Testis (tissue), 3 donors: ENCODE results near the gene FAM78A. TPM values are rescaled to one million over a fixed set of nuclear protein-coding genes. Genes with fewer than 3 reads are reported as not detected.

Source experiments
- DNase-seq: peaks from one replicate; pipeline ENCODE4 v3.0.0-alpha.2; 2019
- H3K27ac ChIP-seq, 2 donors: fragments of 200-600 bp; sonication (generic); one replicate each; pipeline ENCODE4 v1.5.1; 2019
- H3K27me3 ChIP-seq: fragments of 200-600 bp; sonication (generic); one replicate; pipeline ENCODE4 v1.5.1; 2019
- H3K36me3 ChIP-seq: fragments of 200-600 bp; sonication (generic); one replicate; pipeline ENCODE4 v1.5.1; 2017; ENCODE audit warnings: low read depth; ENCODE audit errors: missing control alignments
- H3K4me1 ChIP-seq: fragments of 200-600 bp; sonication (generic); one replicate; pipeline ENCODE4 v1.5.1; 2019
- H3K4me3 ChIP-seq, 2 donors: fragments of 200-600 bp; sonication (generic); one replicate each; pipeline ENCODE4 v1.5.1; 2017 to 2019
- H3K9me3 ChIP-seq: fragments of 200-600 bp; sonication (generic); one replicate; pipeline ENCODE4 v1.5.1; 2017
- CTCF ChIP-seq, 3 experiments: fragments of 450-650 bp in 2 of 3; fragments of 200-600 bp in 1 of 3; sonication (generic) in 1 of 3; IDR thresholded peaks; one replicate each; pipeline ENCODE4 v1.5.1; 2016 to 2019; ENCODE audit warnings: antibody characterized with exemption in 3 of 3, mild to moderate bottlenecking in 2 of 3, moderate library complexity in 1 of 3
- POLR2A ChIP-seq: fragments of 450-650 bp; IDR thresholded peaks from one replicate; pipeline ENCODE4 v1.6.1; 2017; ENCODE audit warnings: antibody characterized with exemption, mild to moderate bottlenecking, moderate library complexity
- WGBS, 2 donors: methylation state at CpG; one replicate each; pipeline ENCODE4 v1.1.5; 2018; 5-methylcytosine and 5-hydroxymethylcytosine counted together
- intact Hi-C: fragments of 100-400 bp; cut with DNase I; formaldehyde crosslinking; loops from one replicate; pipeline ENCODE4 v1.15.1; 2023; ENCODE audit warnings: low total_unique reads
- polyA plus RNA-seq: library from polyadenylated mRNA; stranded (reverse); fragments of 350-450 nt; fragmentation: Illumina TruSeq; extraction: RNeasy Lipid Tissue Mini Kit (QIAGEN cat#74804); gene quantifications from one replicate; pipeline ENCODE4 v1.2.3, GENCODE V29; 2014; ENCODE audit warnings: low read depth, low replicate concordance; ENCODE audit not compliant: insufficient read depth
- total RNA-seq, 2 donors: library from RNA; depleted of rRNA; stranded (reverse); fragments of >200 nt; gene quantifications; one replicate each; pipeline ENCODE4 v1.2.3, GENCODE V29; 2016

The FAM78A gene
- total and polyA plus RNA-seq, 3 donors from 2014 or later, result 29.7 to 48.0 (median 30.8) TPM

GRCh38 chr9:131281119-131281965, 5.0 kb upstream of the FAM78A start:
- H3K27ac ChIP-seq, result no peak overlapping the region
- no peaks in the 10 kb centered on the region for H3K9me3 ChIP-seq
- intact Hi-C loops, result no loop called here
- H3K4me3 ChIP-seq, result no peak overlapping the region
- no peaks in the 10 kb centered on the region for H3K27me3 ChIP-seq
- no peak for DNase-seq
- 85 to 88% methylated on average over 13 to 17 of the region's 17 CpGs for WGBS, 2 donors
- no peaks in the 10 kb centered on the region for H3K36me3 ChIP-seq
- no peak for TF ChIP-seq POLR2A
- H3K4me1 ChIP-seq, result peaks cover 9% of the 10 kb centered on the region

DNA sequence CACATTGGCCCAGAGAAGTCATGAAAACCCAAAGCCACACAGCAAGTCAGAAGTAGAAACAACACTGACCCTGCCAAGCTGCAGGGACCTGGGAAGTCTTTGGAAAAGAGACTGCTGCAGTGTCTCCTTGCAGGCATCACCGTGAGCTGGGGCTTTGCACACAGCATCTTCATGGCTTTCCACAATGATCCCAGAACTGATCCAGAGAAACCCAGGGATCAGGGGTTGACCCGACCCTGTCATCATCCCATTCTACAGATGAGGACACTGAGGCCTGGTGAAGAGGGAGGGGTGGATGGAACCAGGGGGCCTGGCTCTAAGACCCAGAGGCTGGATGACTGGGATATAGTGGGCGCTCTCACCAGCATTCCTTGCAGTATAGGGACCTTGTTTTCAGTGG, 4.3 kb upstream of the FAM78A start:
- H3K4me3 ChIP-seq, result no peak overlapping the region
- TF ChIP-seq CTCF (IDR thresholded peaks at IDR 0.05) (no peak), POLR2A (no peak)
- H3K27ac ChIP-seq, result no peak overlapping the region
- DNase-seq, result no peak
- WGBS, 2 donors, result 91 to 100% methylated on average over 1 to 3 of the region's 3 CpGs
- intact Hi-C loops, result no loop called here
- H3K4me1 ChIP-seq, result peaks cover 9% of the 10 kb centered on the region
- H3K9me3 ChIP-seq, result no peaks in the 10 kb centered on the region
- no peaks in the 10 kb centered on the region for H3K36me3 ChIP-seq
- H3K27me3 ChIP-seq, result no peaks in the 10 kb centered on the region

DNA sequence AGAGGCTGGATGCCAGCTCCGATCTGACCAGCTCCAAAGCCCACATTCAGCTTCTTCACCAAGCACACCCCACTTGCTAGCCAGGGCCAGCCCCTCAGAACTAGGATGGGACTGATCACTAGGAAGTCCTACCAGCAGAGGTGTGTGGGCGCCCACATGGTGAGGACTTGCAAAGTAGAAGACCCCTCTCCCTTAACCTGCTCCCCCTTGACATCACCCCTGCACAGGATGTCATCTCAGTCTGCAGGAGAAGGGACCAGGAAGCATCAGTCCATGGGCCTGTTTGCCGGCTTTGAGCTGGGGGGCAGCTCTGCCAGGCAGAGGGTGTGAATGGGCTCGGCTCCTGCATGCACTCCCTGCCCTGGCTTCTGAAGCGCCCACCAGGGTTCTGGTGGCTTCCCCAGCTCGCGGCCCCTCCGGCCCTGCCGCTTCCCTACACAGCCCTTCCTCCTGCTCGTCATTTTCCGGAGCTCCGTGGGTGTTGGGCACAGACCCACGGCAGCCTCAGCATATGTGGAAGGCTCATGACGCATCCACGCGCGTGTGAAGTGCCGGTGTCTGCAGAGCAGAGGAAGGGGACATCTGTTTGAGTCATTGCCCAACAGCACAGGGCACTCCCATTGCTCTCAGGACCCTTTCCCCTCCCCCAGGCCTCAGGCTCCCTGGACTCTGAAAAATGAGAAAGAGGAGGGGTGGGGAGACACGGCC, 3.7 kb upstream of the FAM78A start:
- peaks cover 9% of the 10 kb centered on the region for H3K4me1 ChIP-seq
- H3K27me3 ChIP-seq, result no peaks in the 10 kb centered on the region
- no peaks in the 10 kb centered on the region for H3K9me3 ChIP-seq
- H3K4me3 ChIP-seq, result no peak overlapping the region
- intact Hi-C loops, result no loop called here
- no peak overlapping the region for H3K27ac ChIP-seq
- H3K36me3 ChIP-seq, result no peaks in the 10 kb centered on the region
- TF ChIP-seq POLR2A, result no peak
- TF ChIP-seq CTCF (IDR thresholded peaks at IDR 0.05), result no peak
- 83 to 84% methylated on average over 13 to 19 of the region's 19 CpGs for WGBS, 2 donors
- no peak for DNase-seq

- no peak for DNase-seq
- H3K9me3 ChIP-seq, result no peaks in the 10 kb centered on the region
- no peaks in the 10 kb centered on the region for H3K36me3 ChIP-seq
- H3K4me3 ChIP-seq, result no peak overlapping the region
- H3K27me3 ChIP-seq, result no peaks in the 10 kb centered on the region
- 78 to 80% methylated on average over 11 of the region's 11 CpGs for WGBS, 2 donors
- H3K4me1 ChIP-seq, result peaks cover 9% of the 10 kb centered on the region
- intact Hi-C loops, result no loop called here
- no peak for TF ChIP-seq POLR2A
- TF ChIP-seq CTCF (IDR thresholded peaks at IDR 0.05), result no peak
- H3K27ac ChIP-seq, result no peak overlapping the region
Measured at GRCh38 chr9:131279196-131279862, 3.0 kb upstream of the FAM78A start.

- WGBS, 2 donors, result 60 to 70% methylated on average over 2 to 10 of the region's 10 CpGs
- TF ChIP-seq CTCF (IDR thresholded peaks at IDR 0.05) (no peak), POLR2A (no peak)
- no peak overlapping the region for H3K27ac ChIP-seq
- H3K4me3 ChIP-seq, result no peak overlapping the region
- no peaks in the 10 kb centered on the region for H3K36me3 ChIP-seq
- intact Hi-C loops, result no loop called here
- no peaks in the 10 kb centered on the region for H3K27me3 ChIP-seq
- no peak for DNase-seq
- no peaks in the 10 kb centered on the region for H3K9me3 ChIP-seq
- H3K4me1 ChIP-seq, result peaks cover 11% of the 10 kb centered on the region
Measured at GRCh38 chr9:131278702-131279111, 2.4 kb upstream of the FAM78A start.
